DND-41 (cell line): Measurements from ENCODE around the gene MRPL33.

Source experiments
- EZH2 ChIP-seq: IDR thresholded peaks from 3 replicates; pipeline ENCODE4 v1.6.1; 2012; ENCODE audit warnings: borderline replicate concordance, low read depth, mild to moderate bottlenecking, moderate library complexity, low read length, inconsistent platforms; ENCODE audit not compliant: severe bottlenecking
- TF ChIP-seq, protein P1 (sequence below): IDR thresholded peaks from 2 replicates; pipeline ENCODE4 v1.5.1; 2012; ENCODE audit warnings: borderline replicate concordance, low read length, moderate library complexity, mild to moderate bottlenecking; ENCODE audit not compliant: poor library complexity, severe bottlenecking; ENCODE audit errors: extremely low read depth

DNA sequence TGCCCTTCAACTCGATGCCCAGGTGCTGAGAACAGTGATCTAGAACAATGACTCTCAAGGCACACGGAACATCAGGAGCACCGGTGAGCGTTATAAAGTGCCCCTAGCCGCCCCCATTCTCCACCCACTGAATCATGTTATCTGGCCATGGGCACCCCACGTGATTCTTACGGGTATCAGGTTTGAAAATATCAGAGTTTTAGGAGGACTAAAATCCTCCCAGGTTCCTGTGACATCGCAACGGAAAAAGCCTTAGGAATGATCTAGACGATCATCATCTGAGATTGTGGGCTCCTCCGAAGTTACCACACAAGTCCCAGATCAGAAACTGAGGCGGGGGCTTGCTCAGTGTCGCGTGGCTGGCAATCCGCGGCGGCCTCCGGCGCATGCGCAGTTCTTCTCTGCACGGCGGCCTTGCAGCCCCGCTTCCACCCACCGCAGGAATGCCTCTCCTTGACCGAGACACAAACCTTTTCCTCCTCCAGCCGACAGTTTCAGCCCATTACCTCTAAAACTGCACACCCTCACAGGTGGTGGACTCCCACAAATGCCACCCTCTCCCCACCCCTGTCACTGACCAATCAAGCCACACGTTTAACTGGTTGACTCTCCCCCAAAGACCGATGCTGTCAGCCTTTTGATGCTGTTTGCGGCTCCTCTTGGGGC, 5.8 kb upstream of the MRPL33 start:
- TF ChIP-seq, protein P1, sequence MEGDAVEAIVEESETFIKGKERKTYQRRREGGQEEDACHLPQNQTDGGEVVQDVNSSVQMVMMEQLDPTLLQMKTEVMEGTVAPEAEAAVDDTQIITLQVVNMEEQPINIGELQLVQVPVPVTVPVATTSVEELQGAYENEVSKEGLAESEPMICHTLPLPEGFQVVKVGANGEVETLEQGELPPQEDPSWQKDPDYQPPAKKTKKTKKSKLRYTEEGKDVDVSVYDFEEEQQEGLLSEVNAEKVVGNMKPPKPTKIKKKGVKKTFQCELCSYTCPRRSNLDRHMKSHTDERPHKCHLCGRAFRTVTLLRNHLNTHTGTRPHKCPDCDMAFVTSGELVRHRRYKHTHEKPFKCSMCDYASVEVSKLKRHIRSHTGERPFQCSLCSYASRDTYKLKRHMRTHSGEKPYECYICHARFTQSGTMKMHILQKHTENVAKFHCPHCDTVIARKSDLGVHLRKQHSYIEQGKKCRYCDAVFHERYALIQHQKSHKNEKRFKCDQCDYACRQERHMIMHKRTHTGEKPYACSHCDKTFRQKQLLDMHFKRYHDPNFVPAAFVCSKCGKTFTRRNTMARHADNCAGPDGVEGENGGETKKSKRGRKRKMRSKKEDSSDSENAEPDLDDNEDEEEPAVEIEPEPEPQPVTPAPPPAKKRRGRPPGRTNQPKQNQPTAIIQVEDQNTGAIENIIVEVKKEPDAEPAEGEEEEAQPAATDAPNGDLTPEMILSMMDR, result no peak
- no peak for TF ChIP-seq EZH2
